NCI-H2171 treated with DMSO at 0.1 percent for 48 hours (cell line): ENCODE results near the gene ADIRF.
"Not testable (repeated sequence)": the region's sequence is repeated elsewhere in the genome, so short reads cannot be mapped to it uniquely, and the experiment has no call there.

Experiments
- DNase-seq: peaks from one replicate; lab custom pipeline; 2025; lab: John Stamatoyannopoulos, UW

ADIRF gene

GRCh38 chr10:86979296-86979818, 11.1 kb downstream of the ADIRF start:
- no peak for DNase-seq

- no peak for DNase-seq
Measured at GRCh38 chr10:86979977-86980448, 11.7 kb downstream of the ADIRF start.

DNA sequence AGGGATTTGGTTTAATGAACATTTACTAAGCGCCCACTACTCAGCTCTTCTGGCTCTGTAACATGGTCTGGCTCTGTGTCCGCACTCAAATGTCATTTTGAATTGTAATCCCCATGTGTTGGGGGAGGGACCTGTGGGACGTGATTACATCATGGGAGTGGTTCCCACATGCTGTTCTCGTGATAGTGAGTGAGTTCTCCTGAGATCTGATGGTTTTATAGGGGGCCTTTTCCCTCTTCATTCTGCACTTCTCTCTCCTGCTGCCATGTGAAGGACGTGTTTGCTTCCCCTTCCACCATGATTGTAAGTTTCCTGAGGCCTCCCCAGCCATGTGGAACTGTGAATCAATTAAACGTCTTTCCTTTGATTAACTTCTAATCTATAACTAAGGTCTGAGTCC, 12.7 kb downstream of the ADIRF start:
- not testable (repeated sequence) for DNase-seq

GRCh38 chr10:86981716-86982115, 13.4 kb downstream of the ADIRF start:
- DNase-seq = no peak

- DNase-seq = not testable (repeated sequence)
Measured at GRCh38 chr10:86984498-86984897, 16.2 kb downstream of the ADIRF start.

GRCh38 chr10:86988520-86988919, 20.2 kb downstream of the ADIRF start:
- no peak for DNase-seq

DNA sequence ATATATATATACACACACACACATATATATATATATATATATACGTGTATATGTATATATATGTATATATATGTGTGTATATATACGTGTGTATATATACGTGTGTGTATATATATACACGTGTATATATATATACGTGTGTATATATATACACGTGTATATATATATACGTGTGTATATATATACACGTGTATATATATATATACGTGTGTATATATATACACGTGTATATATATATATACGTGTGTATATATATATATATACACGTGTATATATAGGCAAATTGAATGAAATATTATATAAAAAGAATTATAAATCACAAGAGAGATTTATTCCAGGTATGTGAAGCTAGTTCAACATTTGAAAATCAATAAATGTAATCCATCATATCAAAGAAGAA, 23.1 kb downstream of the ADIRF start:
- DNase-seq = not testable (repeated sequence)

- DNase-seq = no peak
Measured at GRCh38 chr10:86992456-86992855, 24.2 kb downstream of the ADIRF start.

- DNase-seq = no peak
Measured at GRCh38 chr10:86992929-86993328, 24.6 kb downstream of the ADIRF start.

DNA sequence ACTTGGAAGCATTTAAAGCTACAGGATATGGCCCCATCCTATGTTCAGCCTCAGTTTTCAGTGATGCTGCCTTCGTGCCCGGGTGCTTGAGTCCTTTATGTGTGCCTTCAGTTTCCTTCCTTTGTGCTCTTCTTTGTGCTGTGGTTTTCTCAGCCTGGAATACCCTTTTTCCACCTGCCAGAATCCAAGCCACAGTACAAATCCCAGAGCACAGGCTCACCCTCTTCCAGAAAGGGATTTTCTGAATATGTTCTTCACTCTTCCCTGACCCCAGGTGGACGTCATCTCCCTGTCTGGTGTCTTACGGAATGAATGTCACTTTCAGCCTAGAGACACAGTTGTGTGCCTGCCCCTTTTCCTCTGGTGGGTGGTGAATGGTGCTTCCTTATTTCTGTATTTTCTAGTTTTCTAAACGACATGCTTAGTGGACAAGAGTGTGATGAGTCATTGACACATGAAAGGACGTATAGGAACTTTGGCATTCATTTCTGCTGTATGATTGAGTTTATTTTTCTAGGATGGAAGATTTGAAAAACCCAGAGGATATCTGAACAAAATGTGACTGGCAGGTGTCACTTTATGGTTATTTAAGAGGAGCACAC, 31.6 kb downstream of the ADIRF start:
- not testable (repeated sequence) for DNase-seq

GRCh38 chr10:87000491-87000890, 32.2 kb downstream of the ADIRF start:
- DNase-seq = no peak

DNA sequence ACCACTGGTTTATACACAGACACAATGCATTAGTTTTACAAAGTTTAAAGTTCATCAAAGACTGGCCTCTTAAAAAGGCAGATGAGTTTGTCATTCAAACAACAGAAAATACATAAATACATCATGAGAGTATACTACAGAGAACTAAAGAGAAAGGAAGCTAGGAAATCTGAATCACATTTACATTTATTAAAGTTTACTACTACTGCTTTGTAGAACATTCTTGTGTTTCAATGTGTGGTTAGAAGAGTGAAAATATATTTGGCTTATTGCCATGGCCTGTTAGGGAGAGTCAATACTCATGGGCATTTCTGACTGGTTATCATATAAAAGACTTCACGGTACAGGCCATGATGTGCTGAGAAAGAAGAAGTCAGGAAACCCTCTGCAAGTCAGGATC, 38.8 kb downstream of the ADIRF start:
- DNase-seq = not testable (repeated sequence)

DNA sequence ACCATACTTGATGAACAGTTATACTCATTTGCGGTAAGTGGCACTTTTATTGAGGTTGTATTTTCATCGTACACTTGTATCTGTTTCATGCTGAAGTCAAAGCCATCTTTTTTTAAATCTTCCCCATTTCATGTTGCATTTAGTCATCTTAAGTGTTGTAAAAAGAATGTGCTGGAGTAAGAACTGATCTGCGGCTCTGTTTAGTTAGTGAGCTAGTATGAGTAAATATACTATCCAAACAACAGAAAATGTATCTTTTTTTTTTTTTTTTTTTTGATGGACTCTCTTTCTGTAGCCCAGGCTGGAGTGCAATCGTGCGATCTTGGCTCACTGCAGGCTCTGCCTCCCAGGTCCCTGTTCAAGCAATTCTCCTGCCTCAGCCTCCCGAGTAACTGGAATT, 39.4 kb downstream of the ADIRF start:
- not testable (repeated sequence) for DNase-seq

DNA sequence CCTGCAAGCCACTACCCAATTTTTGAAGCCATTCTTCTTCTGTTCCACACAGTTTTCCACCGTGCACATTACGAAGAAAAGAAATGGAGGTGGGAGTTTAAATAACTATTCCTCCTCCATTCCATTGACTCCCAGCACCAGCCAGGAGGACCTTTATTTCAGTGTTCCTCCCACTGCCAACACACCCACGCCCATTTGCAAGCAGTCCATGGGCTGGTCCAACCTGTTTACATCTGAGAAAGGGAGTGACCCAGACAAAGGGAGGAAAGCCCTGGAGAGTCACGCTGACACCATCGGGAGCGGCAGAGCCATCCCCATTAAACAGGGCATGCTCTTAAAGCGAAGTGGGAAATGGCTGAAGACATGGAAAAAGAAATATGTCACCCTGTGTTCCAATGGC, 40.0 kb downstream of the ADIRF start:
- not testable (repeated sequence) for DNase-seq

- not testable (repeated sequence) for DNase-seq
Measured at GRCh38 chr10:87009134-87009696, 40.9 kb downstream of the ADIRF start.

GRCh38 chr10:87013528-87013927, 45.2 kb downstream of the ADIRF start:
- DNase-seq = not testable (repeated sequence)

GRCh38 chr10:87014986-87015716, 46.9 kb downstream of the ADIRF start:
- DNase-seq = not testable (repeated sequence)

- DNase-seq = not testable (repeated sequence)
Measured at GRCh38 chr10:87018127-87018526, 49.8 kb downstream of the ADIRF start.

DNA sequence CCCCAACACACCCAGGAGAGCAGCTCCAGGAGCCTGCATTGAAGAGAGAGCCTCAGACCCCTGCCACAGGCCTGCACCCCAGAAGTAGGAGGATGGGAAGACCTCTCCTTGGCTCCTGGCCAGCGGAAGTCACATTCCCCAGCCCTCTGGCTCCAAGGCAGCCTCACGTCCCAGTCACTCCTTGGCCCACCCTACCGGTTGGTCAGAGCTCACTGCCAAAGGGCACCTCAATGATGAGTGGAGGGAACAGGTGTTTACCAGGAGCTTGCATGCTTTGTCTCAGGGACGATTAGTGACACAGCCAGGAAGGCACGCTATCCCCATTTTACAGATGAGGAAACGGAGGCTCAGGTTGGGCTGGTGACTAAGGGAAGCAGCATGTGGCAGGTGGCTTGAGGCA, 50.8 kb downstream of the ADIRF start:
- DNase-seq = not testable (repeated sequence)

DNA sequence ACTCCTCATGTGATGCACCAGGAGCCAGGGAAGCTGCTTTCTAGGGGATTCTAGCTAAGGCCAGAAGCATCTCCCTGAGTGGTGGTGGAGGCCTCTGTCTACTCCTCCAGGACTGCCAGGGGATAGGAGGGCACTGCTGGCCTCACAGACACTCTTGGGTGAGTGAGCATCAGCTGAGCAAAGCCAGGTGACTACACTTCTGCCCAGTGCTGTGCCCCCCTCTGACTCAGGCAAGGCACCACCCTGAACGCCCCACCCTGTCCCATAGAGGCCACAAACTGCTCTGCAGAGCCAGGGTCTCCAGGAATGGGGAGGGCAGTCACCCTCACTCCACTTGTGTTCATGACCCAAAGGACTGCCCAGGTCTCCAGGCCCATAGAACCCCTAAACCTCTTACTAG, 51.2 kb downstream of the ADIRF start:
- DNase-seq = not testable (repeated sequence)

- not testable (repeated sequence) for DNase-seq
Measured at GRCh38 chr10:87020056-87020455, 51.8 kb downstream of the ADIRF start, which contains the start of gene FAM25A. FAM25A (plus strand) TSS chr10:87020294; CDS start chr10:87020325, 31 bp downstream.
